C4-2B (cell line): ENCODE results near the gene PPP2R5B.

ENCODE experiments used
- H3K27ac ChIP-seq: fragments of 450-650 bp; 2 replicates; pipeline ENCODE4 v1.5.1; 2017
- ZFX ChIP-seq: fragments of 450-650 bp; IDR thresholded peaks from 2 replicates; pipeline ENCODE4 v1.6.1; 2017
- TF ChIP-seq, protein P1 (sequence below): fragments of 450-650 bp; conservative IDR thresholded peaks from 2 replicates; pipeline ENCODE4 v1.5.1; 2017; ENCODE audit warnings: mild to moderate bottlenecking

PPP2R5B gene

DNA sequence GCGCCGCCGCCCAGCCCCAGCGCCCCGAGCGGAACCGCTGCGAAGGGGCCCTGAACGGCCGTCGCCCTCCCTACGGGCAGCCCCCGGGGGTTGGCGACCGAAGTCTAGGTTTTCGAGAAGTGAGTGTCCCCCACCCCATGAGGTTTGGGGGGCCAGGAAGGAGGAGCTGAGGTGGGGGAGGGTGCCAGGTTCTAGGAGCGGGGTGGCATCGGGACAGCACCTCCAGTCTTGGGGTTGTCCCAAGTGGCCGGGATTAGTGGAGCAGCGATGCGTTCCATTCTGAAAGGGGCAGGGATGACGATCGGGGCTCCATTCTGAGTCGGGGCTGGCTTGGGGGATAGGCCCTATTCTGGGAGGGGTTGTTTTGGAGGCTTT, 408 bp downstream of the PPP2R5B start:
- peak overlapping the region; percentile 59 for H3K27ac ChIP-seq
- no peak for TF ChIP-seq ZFX
- TF ChIP-seq, protein P1, sequence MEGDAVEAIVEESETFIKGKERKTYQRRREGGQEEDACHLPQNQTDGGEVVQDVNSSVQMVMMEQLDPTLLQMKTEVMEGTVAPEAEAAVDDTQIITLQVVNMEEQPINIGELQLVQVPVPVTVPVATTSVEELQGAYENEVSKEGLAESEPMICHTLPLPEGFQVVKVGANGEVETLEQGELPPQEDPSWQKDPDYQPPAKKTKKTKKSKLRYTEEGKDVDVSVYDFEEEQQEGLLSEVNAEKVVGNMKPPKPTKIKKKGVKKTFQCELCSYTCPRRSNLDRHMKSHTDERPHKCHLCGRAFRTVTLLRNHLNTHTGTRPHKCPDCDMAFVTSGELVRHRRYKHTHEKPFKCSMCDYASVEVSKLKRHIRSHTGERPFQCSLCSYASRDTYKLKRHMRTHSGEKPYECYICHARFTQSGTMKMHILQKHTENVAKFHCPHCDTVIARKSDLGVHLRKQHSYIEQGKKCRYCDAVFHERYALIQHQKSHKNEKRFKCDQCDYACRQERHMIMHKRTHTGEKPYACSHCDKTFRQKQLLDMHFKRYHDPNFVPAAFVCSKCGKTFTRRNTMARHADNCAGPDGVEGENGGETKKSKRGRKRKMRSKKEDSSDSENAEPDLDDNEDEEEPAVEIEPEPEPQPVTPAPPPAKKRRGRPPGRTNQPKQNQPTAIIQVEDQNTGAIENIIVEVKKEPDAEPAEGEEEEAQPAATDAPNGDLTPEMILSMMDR = no peak

DNA sequence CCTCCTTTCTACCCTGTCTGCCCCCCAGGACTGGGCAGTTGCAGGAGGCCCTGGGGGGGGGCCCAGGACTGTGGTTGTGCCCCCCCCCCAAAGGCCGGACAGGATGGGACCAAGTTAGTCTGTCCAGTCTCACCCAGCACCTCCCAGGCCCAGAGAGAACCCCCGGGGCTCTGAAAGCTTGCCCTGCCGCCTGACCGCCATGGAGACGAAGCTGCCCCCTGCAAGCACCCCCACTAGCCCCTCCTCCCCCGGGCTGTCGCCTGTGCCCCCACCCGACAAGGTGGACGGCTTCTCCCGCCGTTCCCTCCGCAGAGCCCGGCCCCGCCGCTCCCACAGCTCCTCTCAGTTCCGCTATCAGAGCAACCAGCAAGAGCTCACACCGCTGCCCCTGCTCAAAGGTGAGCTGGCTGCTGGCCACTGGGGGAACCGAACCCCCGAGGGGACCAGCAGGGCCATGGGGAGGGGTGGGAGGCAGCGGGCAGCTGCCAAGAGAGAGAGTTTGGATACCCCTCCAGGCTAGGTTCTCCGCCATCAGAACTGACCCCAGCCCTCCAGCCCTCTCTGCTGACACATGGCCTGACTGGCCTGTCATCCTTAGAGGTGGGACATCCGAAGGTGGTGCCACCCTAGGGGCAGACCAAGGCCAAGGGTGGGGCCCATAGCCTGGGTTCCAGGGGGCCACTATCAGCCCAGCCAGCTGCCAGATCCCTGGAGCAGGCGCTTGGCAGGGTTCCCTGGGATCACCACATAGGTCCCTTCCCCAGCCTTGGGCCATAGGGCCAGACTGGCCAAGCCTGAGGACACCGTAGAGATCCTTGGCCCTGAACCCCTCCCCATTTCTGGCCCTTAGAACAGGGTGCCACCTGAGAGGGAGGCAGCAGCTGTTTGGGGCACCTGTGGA, 1.3 kb downstream of the PPP2R5B start:
- TF ChIP-seq, protein P1 = no peak
- no peak for TF ChIP-seq ZFX
- H3K27ac ChIP-seq = no peak overlapping the region

DNA sequence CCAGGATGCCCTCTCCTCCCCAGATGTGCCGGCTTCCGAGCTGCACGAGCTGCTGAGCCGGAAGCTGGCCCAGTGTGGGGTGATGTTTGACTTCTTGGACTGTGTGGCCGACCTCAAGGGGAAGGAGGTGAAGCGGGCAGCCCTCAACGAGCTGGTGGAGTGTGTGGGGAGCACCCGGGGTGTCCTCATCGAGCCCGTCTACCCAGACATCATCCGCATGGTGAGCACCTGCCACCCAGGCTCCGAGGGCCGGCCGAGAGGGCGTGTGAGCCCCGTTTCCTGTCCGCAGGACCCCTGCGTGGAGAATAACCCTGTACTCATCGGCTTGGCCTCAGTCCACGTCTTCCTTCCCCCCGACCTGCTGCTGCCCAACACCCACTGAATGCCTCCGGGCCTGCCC, 2.2 kb downstream of the PPP2R5B start:
- no peak overlapping the region for H3K27ac ChIP-seq
- TF ChIP-seq ZFX = no peak
- TF ChIP-seq, protein P1 = no peak

DNA sequence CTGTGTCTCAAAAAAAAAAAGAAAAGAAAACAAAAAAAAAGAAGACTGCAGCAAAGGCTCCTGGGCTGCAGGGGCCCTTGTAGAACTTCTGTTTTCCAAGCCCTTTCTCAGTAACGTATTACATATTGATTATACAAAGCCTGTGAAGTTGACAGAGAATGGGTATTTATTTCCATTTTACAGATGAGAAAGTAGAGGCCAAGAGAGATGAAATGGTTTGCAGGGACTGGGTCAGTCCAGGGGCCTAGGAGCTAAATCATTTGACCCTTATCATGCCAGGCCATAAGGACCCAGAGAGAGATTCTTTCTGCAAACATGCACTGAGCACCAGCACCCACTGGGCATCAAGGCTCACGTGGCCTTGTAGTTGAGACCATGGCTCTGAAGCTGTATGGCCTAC, 4.5 kb downstream of the PPP2R5B start:
- no peak overlapping the region for H3K27ac ChIP-seq
- TF ChIP-seq ZFX = no peak
- TF ChIP-seq, protein P1 = no peak

DNA sequence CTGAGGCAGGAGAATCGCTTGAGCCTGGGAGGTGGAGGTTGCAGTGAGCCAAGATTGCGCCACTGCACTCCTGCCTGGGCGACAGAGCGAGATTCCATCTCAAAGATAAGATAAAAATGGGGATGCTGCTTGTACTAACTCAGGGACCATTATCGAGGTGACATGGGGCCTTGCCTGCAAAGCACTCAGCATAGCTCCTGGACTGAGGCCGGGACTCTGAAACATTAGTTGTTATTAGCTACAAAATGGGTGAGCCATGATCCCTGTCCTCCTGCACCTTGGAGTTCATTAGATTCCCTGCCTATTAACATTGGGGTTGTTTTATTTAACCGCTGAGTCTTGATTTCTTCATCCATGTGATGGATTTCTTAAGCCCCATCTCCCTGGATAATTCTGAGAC, 5.1 kb downstream of the PPP2R5B start:
- TF ChIP-seq, protein P1 = no peak
- TF ChIP-seq ZFX = no peak
- no peak overlapping the region for H3K27ac ChIP-seq

DNA sequence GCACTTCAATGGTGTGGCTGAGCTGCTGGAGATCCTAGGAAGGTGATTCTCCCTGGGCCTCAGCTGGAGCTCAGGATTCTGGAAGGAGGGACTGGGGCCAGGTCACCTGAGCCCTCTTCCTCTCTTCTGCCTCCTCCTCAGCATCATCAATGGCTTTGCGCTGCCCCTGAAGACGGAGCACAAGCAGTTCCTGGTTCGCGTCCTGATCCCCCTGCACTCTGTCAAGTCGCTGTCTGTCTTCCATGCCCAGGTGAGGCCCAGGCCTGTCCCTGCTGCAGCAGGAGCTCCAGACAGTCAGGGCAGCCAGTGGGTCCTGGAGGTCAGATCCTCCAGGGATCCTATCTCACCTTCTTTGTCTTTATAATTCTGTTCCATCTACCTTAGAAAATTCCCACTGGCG, 5.9 kb downstream of the PPP2R5B start:
- no peak overlapping the region for H3K27ac ChIP-seq
- no peak for TF ChIP-seq ZFX
- TF ChIP-seq, protein P1 = no peak

DNA sequence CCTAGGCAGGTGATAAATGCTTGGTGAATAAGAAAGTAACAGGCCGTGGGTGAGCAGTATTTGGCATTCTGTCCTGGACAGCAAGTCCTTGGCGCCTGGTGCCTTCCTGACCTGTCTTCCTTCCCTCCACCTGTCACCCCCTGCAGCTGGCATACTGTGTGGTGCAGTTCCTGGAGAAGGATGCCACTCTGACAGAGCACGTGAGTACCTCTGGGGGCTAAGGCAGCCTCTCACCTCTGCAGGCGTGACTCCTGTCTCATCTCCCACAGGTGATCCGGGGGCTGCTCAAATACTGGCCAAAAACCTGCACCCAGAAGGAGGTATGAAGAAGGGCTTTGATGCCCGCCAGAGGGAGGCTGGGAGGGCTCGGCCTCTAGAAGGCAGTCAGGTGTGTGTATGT, 6.8 kb downstream of the PPP2R5B start:
- TF ChIP-seq, protein P1 = no peak
- TF ChIP-seq ZFX = no peak
- no peak overlapping the region for H3K27ac ChIP-seq
